Astrocyte (in vitro differentiated cells and primary cell): ENCODE data around the gene SPPL2B. TPM values are rescaled to one million over a fixed set of nuclear protein-coding genes. Genes with fewer than 3 reads are reported as not detected.

Experiments
- DNase-seq: peaks from one replicate; pipeline ENCODE4 v3.0.0-alpha.2; 2010; ENCODE audit warnings: low read depth
- FAIRE-seq: peaks from 2 replicates; lab custom pipeline; 2011; peaks lifted over from hg19 to GRCh38; lab: Jason Lieb, UNC
- H2AFZ ChIP-seq: 2 replicates; pipeline ENCODE4 v1.6.0; 2012; ENCODE audit warnings: low read depth, low read length, inconsistent platforms
- H3K27ac ChIP-seq: 2 replicates; pipeline ENCODE4 v1.5.1; 2011; ENCODE audit warnings: low read depth, low read length, inconsistent platforms
- H3K27me3 ChIP-seq: 2 replicates; pipeline ENCODE4 v1.6.0; 2011; ENCODE audit warnings: low read length, inconsistent platforms; ENCODE audit not compliant: insufficient read depth
- H3K36me3 ChIP-seq: 2 replicates; pipeline ENCODE4 v1.5.1; 2011; ENCODE audit warnings: low read length, inconsistent platforms; ENCODE audit not compliant: insufficient read depth
- H3K4me1 ChIP-seq: 2 replicates; pipeline ENCODE4 v1.5.1; 2011; ENCODE audit warnings: low read length, inconsistent platforms; ENCODE audit not compliant: insufficient read depth
- H3K4me2 ChIP-seq: 2 replicates; pipeline ENCODE4 v1.6.0; 2012; ENCODE audit warnings: low read length, inconsistent platforms
- H3K4me3 ChIP-seq: 2 replicates; pipeline ENCODE4 v1.5.1; 2011; ENCODE audit warnings: low read depth, mild to moderate bottlenecking, low read length, inconsistent platforms; ENCODE audit not compliant: insufficient read depth
- H3K79me2 ChIP-seq: 2 replicates; pipeline ENCODE4 v1.6.0; 2012; ENCODE audit warnings: mild to moderate bottlenecking, low read length, inconsistent platforms; ENCODE audit not compliant: insufficient read depth
- H3K9ac ChIP-seq: 2 replicates; pipeline ENCODE4 v1.6.0; 2012; ENCODE audit warnings: mild to moderate bottlenecking, low read length, inconsistent platforms
- H3K9me3 ChIP-seq: 2 replicates; pipeline ENCODE4 v1.5.1; 2012; ENCODE audit warnings: low read depth, mild to moderate bottlenecking, low read length, inconsistent platforms; ENCODE audit not compliant: insufficient read depth
- H4K20me1 ChIP-seq: 2 replicates; pipeline ENCODE4 v1.6.0; 2012; ENCODE audit warnings: low read length, inconsistent platforms; ENCODE audit not compliant: insufficient read depth
- H3K27ac Mint-ChIP-seq: one replicate; pipeline ENCODE4 v1.8.0; 2021; ENCODE audit warnings: mild to moderate bottlenecking, mixed read lengths; ENCODE audit not compliant: unreplicated experiment
- H3K27me3 Mint-ChIP-seq: one replicate; pipeline ENCODE4 v1.8.0; 2021; ENCODE audit warnings: low read depth, mixed read lengths; ENCODE audit not compliant: unreplicated experiment
- H3K36me3 Mint-ChIP-seq: one replicate; pipeline ENCODE4 v1.8.0; 2021; ENCODE audit warnings: low read depth, mixed read lengths; ENCODE audit not compliant: unreplicated experiment
- H3K4me1 Mint-ChIP-seq: one replicate; pipeline ENCODE4 v1.8.0; 2021; ENCODE audit warnings: low read depth, mixed read lengths; ENCODE audit not compliant: unreplicated experiment
- H3K4me3 Mint-ChIP-seq: one replicate; pipeline ENCODE4 v1.8.0; 2021; ENCODE audit warnings: mild to moderate bottlenecking, moderate library complexity, mixed read lengths; ENCODE audit not compliant: unreplicated experiment
- H3K9me3 Mint-ChIP-seq: one replicate; pipeline ENCODE4 v1.8.0; 2021; ENCODE audit warnings: mild to moderate bottlenecking, mixed read lengths; ENCODE audit not compliant: unreplicated experiment
- EZH2 ChIP-seq: IDR thresholded peaks from 2 replicates; pipeline ENCODE4 v1.6.1; 2012; ENCODE audit warnings: mild to moderate bottlenecking, low read length, inconsistent platforms; ENCODE audit not compliant: insufficient read depth
- total RNA-seq: library from RNA; stranded (reverse); gene quantifications from 2 replicates; pipeline ENCODE4 v1.2.1, GENCODE V29; 2021
- TF ChIP-seq, protein P1 (sequence below): IDR thresholded peaks from 2 replicates; pipeline ENCODE4 v1.5.1; 2011; ENCODE audit warnings: low read depth, mild to moderate bottlenecking, inconsistent platforms, low read length, moderate library complexity; ENCODE audit not compliant: insufficient read depth

The SPPL2B gene
- total RNA-seq, 1 donor from 2014 or later = 55.4 TPM

GRCh38 chr19:2357279-2358206, 29.1 kb downstream of the SPPL2B start:
- Histone ChIP-seq H3K9me3 (peaks cover 5% of the 10 kb centered on the region), H2AFZ (no peak overlapping the region), H3K4me3 (no peak overlapping the region), H3K4me1 (no peaks in the 10 kb centered on the region), H3K36me3 (no peaks in the 10 kb centered on the region), H3K27me3 (peaks cover 25% of the 10 kb centered on the region), H3K79me2 (no peaks in the 10 kb centered on the region), H4K20me1 (peaks cover 8% of the 10 kb centered on the region), H3K27ac (no peak overlapping the region), H3K9ac (no peak overlapping the region), H3K4me2 (no peak overlapping the region)
- FAIRE-seq = no peak
- Mint-ChIP-seq H3K4me1 (no peaks in the 10 kb centered on the region), H3K27me3 (peaks cover 13% of the 10 kb centered on the region), H3K4me3 (no peak overlapping the region), H3K27ac (no peak overlapping the region), H3K9me3 (no peaks in the 10 kb centered on the region), H3K36me3 (no peaks in the 10 kb centered on the region)
- TF ChIP-seq EZH2 = no peak
- TF ChIP-seq, protein P1, sequence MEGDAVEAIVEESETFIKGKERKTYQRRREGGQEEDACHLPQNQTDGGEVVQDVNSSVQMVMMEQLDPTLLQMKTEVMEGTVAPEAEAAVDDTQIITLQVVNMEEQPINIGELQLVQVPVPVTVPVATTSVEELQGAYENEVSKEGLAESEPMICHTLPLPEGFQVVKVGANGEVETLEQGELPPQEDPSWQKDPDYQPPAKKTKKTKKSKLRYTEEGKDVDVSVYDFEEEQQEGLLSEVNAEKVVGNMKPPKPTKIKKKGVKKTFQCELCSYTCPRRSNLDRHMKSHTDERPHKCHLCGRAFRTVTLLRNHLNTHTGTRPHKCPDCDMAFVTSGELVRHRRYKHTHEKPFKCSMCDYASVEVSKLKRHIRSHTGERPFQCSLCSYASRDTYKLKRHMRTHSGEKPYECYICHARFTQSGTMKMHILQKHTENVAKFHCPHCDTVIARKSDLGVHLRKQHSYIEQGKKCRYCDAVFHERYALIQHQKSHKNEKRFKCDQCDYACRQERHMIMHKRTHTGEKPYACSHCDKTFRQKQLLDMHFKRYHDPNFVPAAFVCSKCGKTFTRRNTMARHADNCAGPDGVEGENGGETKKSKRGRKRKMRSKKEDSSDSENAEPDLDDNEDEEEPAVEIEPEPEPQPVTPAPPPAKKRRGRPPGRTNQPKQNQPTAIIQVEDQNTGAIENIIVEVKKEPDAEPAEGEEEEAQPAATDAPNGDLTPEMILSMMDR = no peak
- DNase-seq = no peak

- Mint-ChIP-seq H3K4me3 (no peak overlapping the region), H3K9me3 (no peaks in the 10 kb centered on the region)
- no peak for FAIRE-seq
Observed at GRCh38 chr19:2358548-2359173, 30.2 kb downstream of the SPPL2B start.

More at GRCh38 chr19:2358548-2359173, 30.2 kb downstream of the SPPL2B start:
- Mint-ChIP-seq H3K36me3 (no peaks in the 10 kb centered on the region), H3K4me1 (no peaks in the 10 kb centered on the region), H3K27me3 (peaks cover 13% of the 10 kb centered on the region), H3K27ac (no peak overlapping the region)
- no peak for DNase-seq
- H3K4me2 ChIP-seq = no peak overlapping the region
- no peaks in the 10 kb centered on the region for H3K36me3 ChIP-seq
- no peak overlapping the region for H3K27ac ChIP-seq
- peaks cover 9% of the 10 kb centered on the region for H4K20me1 ChIP-seq
- H3K79me2 ChIP-seq = no peaks in the 10 kb centered on the region
- peaks cover 25% of the 10 kb centered on the region for H3K27me3 ChIP-seq
- H2AFZ ChIP-seq = no peak overlapping the region
- H3K9ac ChIP-seq = no peak overlapping the region
- TF ChIP-seq, protein P1 = no peak
- TF ChIP-seq EZH2 = no peak
- no peak overlapping the region for H3K4me3 ChIP-seq
- no peaks in the 10 kb centered on the region for H3K4me1 ChIP-seq
- H3K9me3 ChIP-seq = peaks cover 5% of the 10 kb centered on the region
